ENCODE data around the gene ABI3BP.

GRCh38 chr3:100936931-100937330 is 56.3 kb downstream of the ABI3BP start:
- no peak for TF ChIP-seq GATA2 (IDR thresholded peaks at IDR 0.05; ENCODE audit: low read depth, low read length)
- TF ChIP-seq GATA3 (IDR thresholded peaks at IDR 0.05; ENCODE audit: low read depth, low read length) = no peak

Measured in SH-SY5Y (cell line).